DND-41 (cell line): Measurements from ENCODE around the gene APPBP2.

Experiments
- ATAC-seq: fragments of 200-7000 bp; cut with Tn5 transposase; 3 replicates; pipeline ENCODE4 v1.9.1; 2021; ENCODE audit warnings: low read depth; ENCODE audit not compliant: insufficient read depth
- DNase-seq: peaks from one replicate; pipeline ENCODE4 v3.0.0-alpha.2; 2020
- H2AFZ ChIP-seq: 2 replicates; pipeline ENCODE4 v1.6.0; 2012; ENCODE audit warnings: low read depth, low read length
- H3K27ac ChIP-seq: 2 replicates; pipeline ENCODE4 v1.5.1; 2012; ENCODE audit warnings: low read length, inconsistent platforms
- H3K27me3 ChIP-seq: fragments of 200-600 bp; sonication (generic); 2 replicates; pipeline ENCODE4 v1.6.0; 2012; ENCODE audit warnings: low read length, mild to moderate bottlenecking, inconsistent platforms; ENCODE audit not compliant: insufficient read depth, poor library complexity
- H3K36me3 ChIP-seq: 2 replicates; pipeline ENCODE4 v1.5.1; 2012; ENCODE audit warnings: low read length, inconsistent platforms; ENCODE audit not compliant: insufficient read depth
- H3K4me1 ChIP-seq: 2 replicates; pipeline ENCODE4 v1.5.1; 2012; ENCODE audit warnings: mild to moderate bottlenecking, low read length; ENCODE audit not compliant: insufficient read depth
- H3K4me2 ChIP-seq: 2 replicates; pipeline ENCODE4 v1.6.0; 2012; ENCODE audit warnings: mild to moderate bottlenecking, moderate library complexity, low read length, inconsistent platforms; ENCODE audit not compliant: insufficient read depth
- H3K4me3 ChIP-seq, 2 experiments: fragments of 200-600 bp in 1 of 2; shearing (Covaris generic) in 1 of 2; 2 replicates each; pipeline ENCODE4 v1.5.1; 2012 to 2016; ENCODE audit warnings: inconsistent platforms in 2 of 2, low read length in 2 of 2, mild to moderate bottlenecking in 2 of 2, low read depth in 1 of 2, moderate library complexity in 1 of 2
- H3K79me2 ChIP-seq: 2 replicates; pipeline ENCODE4 v1.6.0; 2012; ENCODE audit warnings: low read length, inconsistent platforms; ENCODE audit not compliant: insufficient read depth
- H3K9ac ChIP-seq: 2 replicates; pipeline ENCODE4 v1.6.0; 2012; ENCODE audit warnings: low read depth, mild to moderate bottlenecking, inconsistent platforms, low read length, moderate library complexity
- H3K9me3 ChIP-seq: 2 replicates; pipeline ENCODE4 v1.5.1; 2012; ENCODE audit warnings: low read length, moderate library complexity, mild to moderate bottlenecking, inconsistent platforms; ENCODE audit not compliant: insufficient read depth, severe bottlenecking
- H4K20me1 ChIP-seq: 2 replicates; pipeline ENCODE4 v1.6.0; 2012; ENCODE audit warnings: low read length; ENCODE audit not compliant: insufficient read depth
- CTCF ChIP-seq: IDR thresholded peaks from 2 replicates; pipeline ENCODE4 v1.5.1; 2012; ENCODE audit warnings: borderline replicate concordance, low read length, moderate library complexity, mild to moderate bottlenecking; ENCODE audit not compliant: poor library complexity, severe bottlenecking; ENCODE audit errors: extremely low read depth
- EZH2 ChIP-seq: IDR thresholded peaks from 3 replicates; pipeline ENCODE4 v1.6.1; 2012; ENCODE audit warnings: borderline replicate concordance, low read depth, mild to moderate bottlenecking, moderate library complexity, low read length, inconsistent platforms; ENCODE audit not compliant: severe bottlenecking

The APPBP2 gene

GRCh38 chr17:60538726-60539125 is 12.7 kb upstream of the APPBP2 start:
- no peak overlapping the region for H3K4me3 ChIP-seq
- no peak for TF ChIP-seq CTCF
- no peak for TF ChIP-seq EZH2
- H3K4me2 ChIP-seq, result no peak overlapping the region
- H3K36me3 ChIP-seq, result no peaks in the 10 kb centered on the region
- no peaks in the 10 kb centered on the region for H4K20me1 ChIP-seq
- no peak overlapping the region for H2AFZ ChIP-seq
- DNase-seq (no peak), ATAC-seq (no peak)
- H3K27ac ChIP-seq, result no peak overlapping the region
- H3K4me1 ChIP-seq, result no peaks in the 10 kb centered on the region
- H3K9ac ChIP-seq, result no peak overlapping the region
- H3K9me3 ChIP-seq, result no peaks in the 10 kb centered on the region
- H3K27me3 ChIP-seq, result no peaks in the 10 kb centered on the region
- no peaks in the 10 kb centered on the region for H3K79me2 ChIP-seq

GRCh38 chr17:60535382-60536279 is 9.6 kb upstream of the APPBP2 start:
- Histone ChIP-seq H4K20me1 (no peaks in the 10 kb centered on the region), H3K4me2 (no peak overlapping the region), H3K27ac (no peak overlapping the region), H3K27me3 (no peaks in the 10 kb centered on the region), H3K79me2 (no peaks in the 10 kb centered on the region), H3K4me3 (no peak overlapping the region), H2AFZ (no peak overlapping the region), H3K9ac (no peak overlapping the region), H3K4me1 (no peaks in the 10 kb centered on the region), H3K36me3 (no peaks in the 10 kb centered on the region), H3K9me3 (no peaks in the 10 kb centered on the region)
- ATAC-seq, result no peak
- no peak for DNase-seq
- TF ChIP-seq EZH2 (no peak), CTCF (no peak)

- Histone ChIP-seq H3K79me2 (no peaks in the 10 kb centered on the region), H3K36me3 (no peaks in the 10 kb centered on the region), H3K27me3 (no peaks in the 10 kb centered on the region), H2AFZ (no peak overlapping the region), H3K4me1 (no peaks in the 10 kb centered on the region), H3K9me3 (no peaks in the 10 kb centered on the region), H3K4me2 (no peak overlapping the region), H3K4me3 (no peak overlapping the region), H4K20me1 (no peaks in the 10 kb centered on the region), H3K27ac (no peak overlapping the region), H3K9ac (no peak overlapping the region)
- no peak for TF ChIP-seq EZH2
- no peak for TF ChIP-seq CTCF
- DNase-seq (no peak), ATAC-seq (no peak)
Measured at GRCh38 chr17:60534613-60535157, 8.6 kb upstream of the APPBP2 start.
